A673 (cell line): ENCODE data around the gene CLNK. TPM values are rescaled to one million over a fixed set of nuclear protein-coding genes. Genes with fewer than 3 reads are reported as not detected.

Experiments
- BruUV-seq: library from RNA; stranded (reverse); fragments of 400-500 nt; replicated peaks from 2 replicates; lab custom pipeline; 2021; lab: Mats Ljungman, UMichigan
- CTCF ChIA-PET: fragments of 300-600 bp; sonication (Branson Sonifier 250); formaldehyde crosslinking; loops from one replicate; lab custom pipeline; 2022; ENCODE audit warnings: antibody characterized with exemption; lab: Charles Lee
- POLR2A ChIA-PET: fragments of 300-600 bp; sonication (Branson Sonifier 250); formaldehyde crosslinking; loops from one replicate; lab custom pipeline; 2022; ENCODE audit warnings: antibody characterized with exemption; ENCODE audit not compliant: low non-redundant PET; lab: Charles Lee
- DNase-seq: peaks from one replicate; pipeline ENCODE4 v3.0.0-alpha.2; 2015; ENCODE audit warnings: low spot score
- H3K27ac ChIP-seq: fragments of 200-600 bp; sonication (generic); 2 replicates; pipeline ENCODE4 v1.5.1; 2016; ENCODE audit warnings: mixed run types, low read depth, mild to moderate bottlenecking, mixed read lengths, antibody characterized with exemption, low read length; ENCODE audit not compliant: poor library complexity, severe bottlenecking
- H3K27me3 ChIP-seq: fragments of 200-600 bp; sonication (generic); replicated peaks from 2 replicates; pipeline ENCODE4 v1.6.1; 2017; ENCODE audit warnings: mixed run types, low read depth, mild to moderate bottlenecking, mixed read lengths, antibody characterized with exemption, low read length; ENCODE audit not compliant: insufficient read depth, poor library complexity
- H3K36me3 ChIP-seq: fragments of 200-600 bp; sonication (generic); 2 replicates; pipeline ENCODE4 v1.6.1; 2016; ENCODE audit warnings: mixed run types, mild to moderate bottlenecking, mixed read lengths, antibody characterized with exemption, low read length; ENCODE audit not compliant: insufficient read depth, poor library complexity, severe bottlenecking
- H3K4me1 ChIP-seq: fragments of 200-600 bp; sonication (generic); 2 replicates; pipeline ENCODE4 v1.6.1; 2017; ENCODE audit warnings: mixed run types, mild to moderate bottlenecking, mixed read lengths, antibody characterized with exemption, low read length; ENCODE audit not compliant: insufficient read depth, poor library complexity, severe bottlenecking
- H3K4me3 ChIP-seq: fragments of 200-600 bp; sonication (generic); 2 replicates; pipeline ENCODE4 v1.5.1; 2016; ENCODE audit warnings: low read depth, mixed run types, mild to moderate bottlenecking, mixed read lengths, low read length; ENCODE audit not compliant: poor library complexity, severe bottlenecking
- H3K9me3 ChIP-seq: fragments of 200-600 bp; sonication (generic); 2 replicates; pipeline ENCODE4 v1.6.1; 2016; ENCODE audit warnings: mixed run types, low read depth, mild to moderate bottlenecking, mixed read lengths, antibody characterized with exemption, low read length; ENCODE audit not compliant: poor library complexity, severe bottlenecking
- EZH2 ChIP-seq: fragments of 200-600 bp; sonication (generic); IDR thresholded peaks from 2 replicates; pipeline ENCODE4 v1.6.1; 2017; ENCODE audit warnings: borderline replicate concordance, low read depth, mild to moderate bottlenecking, mixed read lengths, antibody characterized with exemption, low read length; ENCODE audit not compliant: poor library complexity, severe bottlenecking
- intact Hi-C: fragments of 100-400 bp; cut with micrococcal nuclease; formaldehyde crosslinking; loops from one replicate; pipeline ENCODE4 v1.10.0; 2022; ENCODE audit not compliant: unreplicated experiment
- total RNA-seq: library from RNA; stranded (reverse); gene quantifications from 2 replicates; pipeline ENCODE4 v1.2.3, GENCODE V29; 2021
- TF ChIP-seq, protein P1 (sequence below): fragments of 300-800, 200-600 bp; sonication (generic); conservative IDR thresholded peaks from 2 replicates; pipeline ENCODE4 v1.5.1; 2017; ENCODE audit warnings: low read depth, mild to moderate bottlenecking, antibody characterized with exemption, low read length, moderate library complexity, mixed read lengths

Gene CLNK
- total RNA-seq, 1 experiment from 2014 or later = not detected

DNA sequence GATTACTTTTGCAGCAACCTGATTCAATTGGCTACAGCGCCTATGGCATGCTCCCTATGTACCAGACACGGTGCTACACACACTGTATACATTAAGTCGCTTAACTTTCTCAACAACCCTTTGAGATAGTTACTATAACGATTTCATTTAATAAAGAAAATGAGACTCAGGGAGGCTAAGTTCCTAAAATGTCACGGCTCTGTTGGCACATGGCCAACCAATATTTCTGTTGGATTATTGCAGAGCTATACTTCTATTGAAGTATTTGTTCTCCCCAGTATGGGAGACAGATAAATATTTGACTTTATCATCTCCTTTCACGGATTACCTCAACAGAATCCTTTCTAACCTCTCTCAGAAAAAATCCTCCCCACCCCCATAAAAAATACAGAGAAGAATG lies 25.3 kb downstream of the CLNK start:
- BruUV-seq = no TSS peak
- Histone ChIP-seq H3K27me3 (no peaks in the 10 kb centered on the region), H3K36me3 (no peaks in the 10 kb centered on the region), H3K4me3 (no peak overlapping the region), H3K27ac (no peak overlapping the region), H3K4me1 (no peaks in the 10 kb centered on the region), H3K9me3 (peaks cover 14% of the 10 kb centered on the region)
- TF ChIP-seq EZH2 = no peak
- TF ChIP-seq, protein P1, sequence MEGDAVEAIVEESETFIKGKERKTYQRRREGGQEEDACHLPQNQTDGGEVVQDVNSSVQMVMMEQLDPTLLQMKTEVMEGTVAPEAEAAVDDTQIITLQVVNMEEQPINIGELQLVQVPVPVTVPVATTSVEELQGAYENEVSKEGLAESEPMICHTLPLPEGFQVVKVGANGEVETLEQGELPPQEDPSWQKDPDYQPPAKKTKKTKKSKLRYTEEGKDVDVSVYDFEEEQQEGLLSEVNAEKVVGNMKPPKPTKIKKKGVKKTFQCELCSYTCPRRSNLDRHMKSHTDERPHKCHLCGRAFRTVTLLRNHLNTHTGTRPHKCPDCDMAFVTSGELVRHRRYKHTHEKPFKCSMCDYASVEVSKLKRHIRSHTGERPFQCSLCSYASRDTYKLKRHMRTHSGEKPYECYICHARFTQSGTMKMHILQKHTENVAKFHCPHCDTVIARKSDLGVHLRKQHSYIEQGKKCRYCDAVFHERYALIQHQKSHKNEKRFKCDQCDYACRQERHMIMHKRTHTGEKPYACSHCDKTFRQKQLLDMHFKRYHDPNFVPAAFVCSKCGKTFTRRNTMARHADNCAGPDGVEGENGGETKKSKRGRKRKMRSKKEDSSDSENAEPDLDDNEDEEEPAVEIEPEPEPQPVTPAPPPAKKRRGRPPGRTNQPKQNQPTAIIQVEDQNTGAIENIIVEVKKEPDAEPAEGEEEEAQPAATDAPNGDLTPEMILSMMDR = no peak
- no peak for DNase-seq
- ChIA-PET CTCF (no interaction called here), POLR2A (no interaction called here)
- intact Hi-C loops = no loop called here

DNA sequence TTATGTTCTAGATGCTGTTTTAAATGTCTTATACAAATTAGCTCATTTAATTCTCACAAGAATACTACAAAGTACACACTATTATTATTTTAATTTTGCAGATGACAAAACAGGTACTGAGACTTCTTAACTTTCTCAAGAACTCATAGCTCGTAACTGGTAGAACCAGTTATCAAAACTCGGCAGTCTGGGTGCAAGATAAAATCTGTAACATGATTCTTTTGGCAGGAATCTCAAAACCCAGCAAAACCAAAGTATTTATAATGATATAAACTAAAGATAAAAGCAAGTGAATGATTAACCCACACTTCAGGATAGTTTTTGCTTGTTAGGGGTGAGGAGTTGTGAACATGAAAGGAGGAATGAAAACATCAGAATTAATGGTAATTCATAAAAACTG lies 27.6 kb downstream of the CLNK start:
- BruUV-seq = no TSS peak
- peaks cover 9% of the 10 kb centered on the region for H3K9me3 ChIP-seq
- no peak for TF ChIP-seq EZH2
- TF ChIP-seq, protein P1 = no peak
- H3K27ac ChIP-seq = no peak overlapping the region
- no peaks in the 10 kb centered on the region for H3K36me3 ChIP-seq
- no peak overlapping the region for H3K4me3 ChIP-seq
- CTCF ChIA-PET = no interaction called here
- no peak for DNase-seq
- H3K4me1 ChIP-seq = no peaks in the 10 kb centered on the region
- H3K27me3 ChIP-seq = no peaks in the 10 kb centered on the region
- POLR2A ChIA-PET = no interaction called here
- intact Hi-C loops = no loop called here

DNA sequence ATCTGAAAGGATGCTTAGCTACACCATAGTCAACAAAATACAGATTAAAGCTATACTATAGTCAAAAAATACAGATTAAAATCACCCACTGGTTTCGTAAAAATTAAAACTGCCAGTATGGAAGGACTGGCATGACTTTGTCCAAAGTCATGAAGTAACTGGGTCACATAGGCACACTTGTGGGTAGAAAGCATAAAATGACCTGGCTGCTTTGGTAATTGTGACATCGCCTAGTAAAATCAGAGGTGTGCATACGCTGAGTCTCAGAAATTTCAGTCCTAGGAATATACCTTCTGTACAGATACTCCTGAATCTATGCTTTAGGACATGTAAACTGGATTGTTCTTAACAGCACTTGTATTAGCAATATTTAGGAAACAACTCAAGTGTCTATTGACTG lies 28.1 kb downstream of the CLNK start:
- intact Hi-C loops = no loop called here
- Histone ChIP-seq H3K36me3 (no peaks in the 10 kb centered on the region), H3K4me3 (no peak overlapping the region), H3K27ac (no peak overlapping the region), H3K27me3 (no peaks in the 10 kb centered on the region), H3K9me3 (peaks cover 9% of the 10 kb centered on the region), H3K4me1 (no peaks in the 10 kb centered on the region)
- TF ChIP-seq, protein P1 = no peak
- TF ChIP-seq EZH2 = no peak
- POLR2A ChIA-PET = no interaction called here
- no TSS peak for BruUV-seq
- no peak for DNase-seq
- CTCF ChIA-PET = no interaction called here
